ENCODE data around the gene BRD9.
"Not testable (repeated sequence)": the region's sequence is repeated elsewhere in the genome, so short reads cannot be mapped to it uniquely, and the experiment has no call there.

BRD9 gene

GRCh38 chr5:845676-846601 is 46.7 kb downstream of the BRD9 start:
- not testable (repeated sequence) for H3K9ac ChIP-seq (ENCODE audit: low read length); H3K4me3 ChIP-seq (ENCODE audit: low read length); H3K4me1 ChIP-seq (ENCODE audit: control insufficient read depth, insufficient read depth, low read length); H3K36me3 ChIP-seq (ENCODE audit: control insufficient read depth, insufficient read depth, low read length, severe bottlenecking); H3K9me3 ChIP-seq (ENCODE audit: control insufficient read depth, low read length); DNase-seq (ENCODE audit: low read depth)
- peaks cover 21% of the 10 kb centered on the region for H3K27me3 ChIP-seq (replicated peaks; ENCODE audit: control insufficient read depth, insufficient read depth, low read length)

GRCh38 chr5:845031-845675 is 47.4 kb downstream of the BRD9 start:
- H3K27me3 ChIP-seq (replicated peaks; ENCODE audit: control insufficient read depth, insufficient read depth, low read length), result peaks cover 14% of the 10 kb centered on the region
- not testable (repeated sequence) for DNase-seq (ENCODE audit: low read depth); H3K4me1 ChIP-seq (ENCODE audit: control insufficient read depth, insufficient read depth, low read length); H3K4me3 ChIP-seq (ENCODE audit: low read length); H3K36me3 ChIP-seq (ENCODE audit: control insufficient read depth, insufficient read depth, low read length, severe bottlenecking); H3K9ac ChIP-seq (ENCODE audit: low read length); H3K9me3 ChIP-seq (ENCODE audit: control insufficient read depth, low read length)

- H3K36me3 ChIP-seq (ENCODE audit: control insufficient read depth, insufficient read depth, low read length, severe bottlenecking); H3K4me3 ChIP-seq (ENCODE audit: low read length); H3K9me3 ChIP-seq (ENCODE audit: control insufficient read depth, low read length); H3K27me3 ChIP-seq (replicated peaks; ENCODE audit: control insufficient read depth, insufficient read depth, low read length); H3K4me1 ChIP-seq (ENCODE audit: control insufficient read depth, insufficient read depth, low read length); DNase-seq (ENCODE audit: low read depth); H3K9ac ChIP-seq (ENCODE audit: low read length): not testable (repeated sequence)
These were observed 48.2 kb downstream of the BRD9 start for GRCh38 chr5:844426-844825.

GRCh38 chr5:843926-844325 is 48.7 kb downstream of the BRD9 start:
- not testable (repeated sequence) for H3K4me1 ChIP-seq (ENCODE audit: control insufficient read depth, insufficient read depth, low read length); H3K4me3 ChIP-seq (ENCODE audit: low read length); H3K9ac ChIP-seq (ENCODE audit: low read length); H3K36me3 ChIP-seq (ENCODE audit: control insufficient read depth, insufficient read depth, low read length, severe bottlenecking); H3K27me3 ChIP-seq (replicated peaks; ENCODE audit: control insufficient read depth, insufficient read depth, low read length); DNase-seq (ENCODE audit: low read depth); H3K9me3 ChIP-seq (ENCODE audit: control insufficient read depth, low read length)

GRCh38 chr5:843371-843770 is 49.2 kb downstream of the BRD9 start:
- DNase-seq (ENCODE audit: low read depth); H3K4me3 ChIP-seq (ENCODE audit: low read length); H3K36me3 ChIP-seq (ENCODE audit: control insufficient read depth, insufficient read depth, low read length, severe bottlenecking); H3K9ac ChIP-seq (ENCODE audit: low read length); H3K27me3 ChIP-seq (replicated peaks; ENCODE audit: control insufficient read depth, insufficient read depth, low read length); H3K9me3 ChIP-seq (ENCODE audit: control insufficient read depth, low read length); H3K4me1 ChIP-seq (ENCODE audit: control insufficient read depth, insufficient read depth, low read length): not testable (repeated sequence)

- H3K9me3 ChIP-seq (ENCODE audit: control insufficient read depth, low read length); H3K4me3 ChIP-seq (ENCODE audit: low read length); H3K36me3 ChIP-seq (ENCODE audit: control insufficient read depth, insufficient read depth, low read length, severe bottlenecking); DNase-seq (ENCODE audit: low read depth); H3K4me1 ChIP-seq (ENCODE audit: control insufficient read depth, insufficient read depth, low read length); H3K9ac ChIP-seq (ENCODE audit: low read length); H3K27me3 ChIP-seq (replicated peaks; ENCODE audit: control insufficient read depth, insufficient read depth, low read length): not testable (repeated sequence)
These were observed 50.0 kb downstream of the BRD9 start for GRCh38 chr5:842402-843221.

- not testable (repeated sequence) for DNase-seq (ENCODE audit: low read depth); H3K4me3 ChIP-seq (ENCODE audit: low read length); H3K4me1 ChIP-seq (ENCODE audit: control insufficient read depth, insufficient read depth, low read length); H3K9me3 ChIP-seq (ENCODE audit: control insufficient read depth, low read length); H3K27me3 ChIP-seq (replicated peaks; ENCODE audit: control insufficient read depth, insufficient read depth, low read length); H3K9ac ChIP-seq (ENCODE audit: low read length); H3K36me3 ChIP-seq (ENCODE audit: control insufficient read depth, insufficient read depth, low read length, severe bottlenecking)
These were observed 50.8 kb downstream of the BRD9 start for GRCh38 chr5:841531-842401.

GRCh38 chr5:840974-841435 is 51.6 kb downstream of the BRD9 start:
- H3K9ac ChIP-seq (ENCODE audit: low read length); H3K4me1 ChIP-seq (ENCODE audit: control insufficient read depth, insufficient read depth, low read length); H3K36me3 ChIP-seq (ENCODE audit: control insufficient read depth, insufficient read depth, low read length, severe bottlenecking); H3K4me3 ChIP-seq (ENCODE audit: low read length); H3K9me3 ChIP-seq (ENCODE audit: control insufficient read depth, low read length); H3K27me3 ChIP-seq (replicated peaks; ENCODE audit: control insufficient read depth, insufficient read depth, low read length); DNase-seq (ENCODE audit: low read depth): not testable (repeated sequence)

GRCh38 chr5:840118-840973 is 52.3 kb downstream of the BRD9 start:
- H3K36me3 ChIP-seq (ENCODE audit: control insufficient read depth, insufficient read depth, low read length, severe bottlenecking); DNase-seq (ENCODE audit: low read depth); H3K4me1 ChIP-seq (ENCODE audit: control insufficient read depth, insufficient read depth, low read length); H3K27me3 ChIP-seq (replicated peaks; ENCODE audit: control insufficient read depth, insufficient read depth, low read length); H3K4me3 ChIP-seq (ENCODE audit: low read length); H3K9ac ChIP-seq (ENCODE audit: low read length); H3K9me3 ChIP-seq (ENCODE audit: control insufficient read depth, low read length): not testable (repeated sequence)

GRCh38 chr5:838431-838851 is 54.2 kb downstream of the BRD9 start:
- H3K4me3 ChIP-seq (ENCODE audit: low read length); H3K9me3 ChIP-seq (ENCODE audit: control insufficient read depth, low read length); H3K9ac ChIP-seq (ENCODE audit: low read length); H3K36me3 ChIP-seq (ENCODE audit: control insufficient read depth, insufficient read depth, low read length, severe bottlenecking); H3K4me1 ChIP-seq (ENCODE audit: control insufficient read depth, insufficient read depth, low read length); H3K27me3 ChIP-seq (replicated peaks; ENCODE audit: control insufficient read depth, insufficient read depth, low read length); DNase-seq (ENCODE audit: low read depth): not testable (repeated sequence)

Measured in adipocyte (in vitro differentiated cells).